ENCODE data around the gene CELSR2.

The CELSR2 gene

DNA sequence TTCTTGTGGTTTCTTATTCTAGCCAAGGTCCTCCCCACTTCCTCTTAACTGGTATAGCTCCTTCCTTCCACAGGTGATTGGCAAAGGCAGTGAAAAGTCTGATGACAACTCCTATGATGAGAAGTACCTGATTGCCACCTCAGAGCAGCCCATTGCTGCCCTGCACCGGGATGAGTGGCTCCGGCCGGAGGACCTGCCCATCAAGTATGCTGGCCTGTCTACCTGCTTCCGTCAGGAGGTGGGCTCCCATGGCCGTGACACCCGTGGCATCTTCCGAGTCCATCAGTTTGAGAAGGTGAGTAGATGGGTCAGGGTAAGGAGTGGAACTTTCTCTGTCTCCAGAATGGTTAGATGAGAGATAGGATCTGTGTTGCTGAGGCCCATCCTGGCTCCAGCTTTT, 14.2 kb upstream of the CELSR2 start:
- no peak for DNase-seq

DNA sequence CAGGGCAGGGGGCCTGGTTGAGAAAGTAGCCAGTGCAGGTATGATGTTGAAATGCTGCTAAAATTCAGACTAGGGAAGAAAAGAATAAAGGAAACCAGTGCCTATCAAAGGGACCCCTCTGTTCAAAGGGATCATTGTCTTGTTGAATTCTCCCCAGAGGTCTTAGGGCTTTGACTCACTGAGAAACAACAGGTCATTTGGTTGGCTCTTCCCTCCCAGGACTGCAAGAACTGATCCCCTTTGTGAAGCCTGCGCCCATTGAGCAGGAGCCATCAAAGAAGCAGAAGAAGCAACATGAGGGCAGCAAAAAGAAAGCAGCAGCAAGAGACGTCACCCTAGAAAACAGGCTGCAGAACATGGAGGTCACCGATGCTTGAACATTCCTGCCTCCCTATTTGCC, 11.8 kb upstream of the CELSR2 start:
- DNase-seq: no peak

DNA sequence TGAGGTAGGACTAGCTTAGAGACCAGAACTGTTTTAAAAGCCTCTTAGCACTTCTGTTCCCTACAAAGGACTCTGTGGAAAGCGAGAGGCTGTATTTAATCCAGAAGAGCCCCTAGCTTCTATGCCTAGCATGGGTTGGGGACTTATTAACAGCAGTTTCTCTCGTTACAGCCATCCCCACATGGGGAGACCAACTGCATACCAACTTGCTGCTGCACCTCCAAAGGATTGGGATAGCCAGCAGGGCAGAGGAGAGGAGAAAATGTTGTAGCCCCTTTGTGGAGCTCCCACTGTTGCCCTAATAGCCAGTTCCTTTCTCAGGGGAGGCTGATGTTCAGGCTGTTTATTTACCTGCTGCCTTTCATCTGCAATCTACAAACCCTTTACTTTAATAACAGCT, 11.0 kb upstream of the CELSR2 start:
- DNase-seq: no peak

DNA sequence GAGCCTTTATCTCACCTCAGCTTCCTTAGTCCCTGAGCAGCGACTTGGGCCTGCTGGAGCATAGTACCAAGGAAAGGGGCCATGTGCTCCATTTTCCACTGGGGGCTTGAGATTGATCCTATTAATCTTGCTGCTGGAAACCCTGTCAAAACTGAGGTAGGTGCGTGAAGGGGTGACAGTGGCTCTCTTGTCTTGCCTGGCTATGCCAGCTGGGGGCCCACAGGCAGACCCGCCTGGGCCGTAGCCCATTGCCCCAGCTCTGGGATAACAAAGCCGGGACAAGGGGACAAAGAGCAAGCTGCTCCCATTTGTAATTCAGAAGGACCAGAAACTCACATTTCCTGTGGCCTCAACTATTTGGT, 10.3 kb upstream of the CELSR2 start:
- DNase-seq: no peak

DNA sequence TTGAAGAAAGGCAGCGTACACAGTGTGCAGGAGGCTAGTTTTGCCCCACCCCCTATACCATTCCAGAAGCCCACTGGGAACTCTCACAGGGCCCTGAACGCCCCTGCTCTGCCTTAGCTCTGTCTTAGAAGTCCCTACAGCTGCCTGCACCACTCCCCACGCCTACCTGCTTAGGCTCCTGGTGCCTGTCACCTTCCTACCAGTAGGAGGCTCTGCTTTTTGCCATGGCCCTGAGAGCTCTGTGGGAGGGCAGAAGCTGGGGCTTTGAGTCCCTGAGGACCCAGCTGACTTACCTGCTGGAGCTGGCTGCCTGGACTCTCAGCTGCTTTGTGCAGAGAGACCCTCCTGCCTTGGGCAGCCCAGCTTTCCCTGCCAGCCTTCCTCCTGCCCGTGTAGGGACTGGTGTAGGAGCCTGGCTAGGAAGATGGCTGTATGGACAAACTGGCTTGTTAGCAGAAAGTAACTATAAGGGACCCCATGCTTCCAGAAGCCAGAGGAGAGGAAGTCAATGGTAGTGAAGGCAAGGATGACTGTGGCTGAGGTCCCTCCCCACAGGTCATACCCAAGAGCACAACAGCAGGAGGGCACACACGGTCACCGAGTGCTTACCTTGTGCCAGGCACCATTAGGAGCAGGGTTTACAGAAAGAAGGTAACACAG, 9.8 kb upstream of the CELSR2 start:
- no peak for DNase-seq

DNA sequence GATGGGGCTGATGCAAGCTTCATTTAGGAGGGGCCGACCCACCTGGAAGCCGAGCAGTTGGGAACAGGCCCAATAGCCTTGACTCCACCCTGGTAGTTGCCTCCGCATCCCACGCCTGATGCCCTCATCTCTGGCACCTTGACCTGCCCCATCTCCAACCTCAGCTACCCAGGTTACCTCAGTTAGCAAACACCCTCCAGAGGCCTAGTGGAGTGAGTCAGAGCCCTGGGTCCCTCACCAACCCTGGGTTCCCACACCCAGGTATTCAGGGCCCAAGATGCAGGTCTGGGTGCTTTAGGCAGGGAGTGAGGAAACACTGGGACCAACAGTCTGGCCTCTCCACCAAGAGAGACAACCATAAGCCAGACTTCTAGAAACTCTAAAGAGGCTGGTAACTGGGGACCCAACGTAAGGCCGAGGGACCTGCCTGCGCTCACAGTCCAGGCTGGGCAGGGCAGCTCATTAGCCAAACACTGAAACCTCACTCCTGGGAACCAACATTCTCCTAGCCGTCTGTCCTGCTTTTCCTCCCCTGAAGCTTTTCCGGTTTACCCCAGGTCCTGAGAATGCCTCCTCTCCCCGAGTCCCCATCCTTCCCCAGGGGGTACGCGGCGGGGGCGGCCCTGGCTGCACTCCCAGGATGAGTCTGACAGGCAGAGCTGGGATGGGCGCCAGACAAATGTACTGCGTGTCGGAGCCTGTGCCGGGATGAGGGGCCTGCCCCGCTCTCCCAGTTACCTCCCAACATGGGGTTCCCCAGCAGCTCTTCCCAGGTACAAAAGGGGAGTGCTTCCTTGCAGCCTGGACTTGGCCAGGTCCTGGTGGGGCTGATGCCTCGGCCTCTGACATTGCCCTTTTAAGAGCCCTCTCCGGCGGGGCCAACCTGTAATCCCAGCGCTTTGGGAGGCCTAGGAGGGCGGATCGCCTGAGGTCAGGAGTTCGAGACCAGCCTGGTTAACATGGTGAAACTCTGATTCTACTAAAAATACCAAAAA, 8.9 kb upstream of the CELSR2 start:
- DNase-seq: no peak

DNA sequence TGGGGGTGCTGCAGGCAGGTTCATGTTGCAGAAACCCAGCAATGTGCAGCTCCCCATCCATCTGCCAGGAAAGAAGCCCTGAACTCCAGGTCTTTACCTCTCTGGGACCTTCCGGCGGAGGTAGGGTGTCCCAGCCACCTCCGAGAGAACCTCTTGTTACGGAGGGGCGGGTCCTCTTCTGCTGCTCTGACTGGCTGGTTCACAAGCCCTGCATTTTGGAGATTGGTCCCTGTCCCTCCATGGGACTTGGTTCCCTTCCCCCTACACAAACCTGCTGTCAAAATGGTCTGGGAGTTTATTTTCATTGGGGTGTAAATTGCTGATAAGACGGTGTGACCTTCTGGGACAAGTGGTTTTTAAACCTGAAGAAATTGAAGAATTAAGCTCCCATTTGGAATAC, 8.0 kb upstream of the CELSR2 start:
- DNase-seq: no peak

DNA sequence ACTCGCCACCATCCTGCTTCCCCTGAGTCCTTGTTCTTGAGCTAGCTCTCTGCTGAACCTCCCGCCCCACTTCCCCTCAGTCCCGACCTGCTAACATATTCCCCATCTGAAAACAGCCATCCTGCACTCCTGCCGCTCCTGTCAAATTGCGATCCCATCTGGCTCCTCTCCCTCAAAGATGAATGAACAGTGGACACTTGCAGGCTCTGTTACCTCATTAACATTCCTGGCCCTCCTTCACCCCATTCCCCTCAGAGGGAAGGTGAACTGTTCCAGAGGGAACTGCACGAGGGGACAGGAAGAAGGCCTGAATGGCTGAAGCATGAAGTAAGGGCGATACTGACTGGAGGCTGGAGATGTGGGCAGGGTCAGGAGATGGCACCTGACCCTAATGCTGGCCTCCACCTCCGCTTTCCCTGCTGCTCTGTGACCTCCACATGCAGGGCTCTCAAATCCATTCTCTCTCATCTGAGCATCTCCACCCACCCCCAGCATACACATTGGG, 7.4 kb upstream of the CELSR2 start:
- DNase-seq: no peak

DNA sequence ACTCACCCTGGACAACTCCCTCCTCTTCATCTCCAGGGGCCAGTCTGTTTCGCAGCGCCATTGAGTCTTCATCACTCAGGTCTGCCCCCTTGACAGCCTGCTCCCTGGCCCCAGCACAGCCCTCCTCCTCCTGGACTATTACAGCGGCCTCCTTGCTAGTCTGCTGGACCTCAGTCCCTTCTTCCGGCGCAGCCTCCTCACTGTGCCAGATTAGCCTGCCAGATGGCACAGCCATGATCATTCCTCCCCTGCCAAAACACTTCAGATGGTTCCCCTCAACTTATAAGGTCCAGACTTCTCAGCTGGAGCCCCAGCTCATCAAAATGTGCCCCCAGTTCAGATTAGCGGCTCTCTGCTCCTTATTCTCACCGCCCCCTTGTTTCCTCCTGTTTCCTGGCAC, 7.0 kb upstream of the CELSR2 start:
- no peak for DNase-seq

DNA sequence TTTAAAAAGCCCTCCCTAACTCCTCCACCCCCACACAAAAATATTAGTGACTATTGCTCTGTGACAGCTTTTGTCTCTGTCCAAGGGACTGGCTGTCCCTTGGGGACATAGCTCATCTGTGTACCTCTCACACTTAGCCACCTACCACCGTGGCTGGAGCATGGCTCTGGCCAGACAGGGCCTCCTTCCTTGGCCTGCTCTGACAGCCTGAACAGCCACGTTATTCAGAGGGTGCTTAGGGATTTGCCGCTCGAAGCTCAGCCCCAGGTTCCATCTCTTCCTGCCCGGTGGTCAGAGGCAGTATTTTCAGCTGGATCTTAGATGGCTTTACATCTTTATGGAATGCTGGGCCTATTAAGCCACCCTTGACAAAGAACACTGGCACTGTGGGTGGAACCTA, 6.1 kb upstream of the CELSR2 start:
- no peak for DNase-seq

DNA sequence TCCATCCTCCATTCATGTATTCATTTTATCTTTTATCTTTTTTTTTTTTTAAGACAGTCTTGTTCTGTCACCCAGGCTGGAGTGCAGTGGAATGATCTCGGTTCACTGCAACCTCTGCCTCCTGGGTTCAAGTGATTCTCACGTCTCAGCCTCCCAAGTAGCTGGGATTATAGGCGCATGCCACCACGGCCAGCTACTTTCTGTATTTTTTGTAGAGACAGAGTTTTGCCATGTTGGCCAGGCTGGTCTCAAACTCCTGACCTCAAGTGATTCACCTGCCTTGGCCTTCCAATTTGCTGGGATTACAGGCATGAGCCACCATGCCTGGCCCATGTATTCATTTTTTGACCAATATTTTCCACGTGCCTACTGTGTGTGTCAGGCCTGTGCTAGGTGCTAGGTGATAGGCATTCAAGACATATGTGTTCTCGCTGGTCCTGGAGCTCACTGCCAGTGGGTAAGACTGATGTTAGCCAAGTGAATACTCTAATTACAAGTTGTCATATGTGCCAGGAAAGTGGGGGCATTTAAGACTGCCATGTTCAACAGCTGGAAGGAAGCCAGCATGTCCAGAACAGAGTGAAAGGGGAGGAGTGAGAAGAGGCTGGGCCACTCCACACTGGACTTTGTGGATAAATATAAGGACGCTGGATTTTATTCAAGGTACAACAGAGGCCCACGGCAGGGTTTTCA, 5.3 kb upstream of the CELSR2 start:
- no peak for DNase-seq

DNA sequence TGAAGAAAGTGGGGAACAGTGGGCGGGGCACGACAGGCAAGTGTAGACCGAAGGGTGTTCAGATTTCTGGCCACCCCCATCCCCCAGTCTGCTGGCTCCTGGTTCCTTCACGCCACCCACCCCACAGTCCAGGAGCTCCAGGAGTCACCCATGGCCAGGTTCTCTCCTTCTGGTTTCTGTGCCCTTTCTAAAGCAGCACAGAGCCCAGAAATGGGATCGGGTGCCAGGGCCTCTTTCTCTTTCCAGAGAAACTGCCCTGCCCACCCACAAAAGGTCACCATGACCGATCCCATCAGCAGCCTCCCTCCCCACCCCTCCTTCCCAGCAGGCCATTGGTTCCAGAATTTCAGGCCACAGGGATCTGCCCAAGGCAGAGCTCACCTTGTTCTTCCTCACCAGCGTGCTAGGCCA, 3.2 kb upstream of the CELSR2 start:
- no peak for DNase-seq

DNA sequence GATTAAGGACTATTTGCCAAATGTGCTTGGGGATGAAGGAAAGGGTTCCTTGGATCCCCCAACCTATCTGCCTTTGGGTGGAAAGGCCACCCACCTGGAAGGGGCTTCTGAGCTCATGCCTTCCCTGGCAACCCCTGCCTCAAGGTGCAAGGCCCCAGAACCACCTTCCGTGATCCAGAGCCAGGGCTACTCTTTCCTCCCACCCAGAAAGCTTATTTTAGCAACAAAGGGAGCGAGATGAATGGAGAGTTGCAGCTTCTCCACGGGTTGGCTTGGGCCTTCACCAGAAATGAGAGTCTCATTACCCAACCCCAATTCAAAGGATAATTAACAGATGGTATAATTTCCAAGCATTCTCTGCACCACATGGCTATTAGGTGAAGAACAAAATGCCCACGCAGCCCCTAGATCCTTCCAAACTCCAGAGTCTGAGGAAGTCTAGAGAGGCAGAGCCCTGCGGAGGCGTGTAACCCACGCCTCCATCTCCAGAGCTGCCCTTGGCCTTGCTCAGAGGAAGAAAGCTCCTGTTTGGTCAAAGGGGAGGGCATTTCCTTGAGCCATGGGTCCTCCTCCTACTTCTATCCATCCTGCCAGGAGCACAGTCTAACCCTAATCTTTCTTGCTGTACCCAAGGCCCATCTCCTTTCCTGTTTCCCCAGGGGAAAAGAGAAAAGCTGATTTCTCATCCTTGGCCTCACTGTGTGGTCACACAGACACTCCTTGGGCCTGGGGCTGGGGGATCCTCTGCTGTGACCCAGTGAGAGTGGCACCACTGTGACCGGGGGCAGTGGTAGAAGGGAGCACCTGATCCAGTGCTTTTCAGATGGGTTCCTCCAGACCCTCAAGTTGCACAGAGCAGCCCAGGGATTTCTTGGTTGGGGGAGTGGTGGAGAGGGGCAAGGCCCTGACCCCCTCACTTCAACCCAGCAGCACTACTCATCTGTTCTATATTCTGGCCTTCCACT, 1.7 kb upstream of the CELSR2 start:
- no peak for DNase-seq

DNA sequence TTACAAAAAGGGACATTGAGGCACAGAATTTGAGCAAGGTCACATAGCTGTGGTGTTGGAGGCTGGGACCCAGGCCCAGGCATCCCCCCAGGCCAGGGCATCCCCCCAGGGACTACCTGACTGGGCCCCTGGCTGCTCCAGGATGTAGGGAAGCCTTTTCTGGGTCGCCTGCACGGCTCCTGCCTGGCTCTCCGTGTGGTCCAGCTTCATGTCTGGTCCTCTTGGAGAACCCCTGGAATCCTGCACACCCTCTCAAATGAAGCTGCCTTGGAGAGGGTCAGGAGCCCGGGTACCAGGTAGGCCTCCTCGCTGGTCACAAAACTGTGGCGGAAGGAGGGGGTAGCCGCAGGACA, 919 bp upstream of the CELSR2 start:
- no peak for DNase-seq

DNA sequence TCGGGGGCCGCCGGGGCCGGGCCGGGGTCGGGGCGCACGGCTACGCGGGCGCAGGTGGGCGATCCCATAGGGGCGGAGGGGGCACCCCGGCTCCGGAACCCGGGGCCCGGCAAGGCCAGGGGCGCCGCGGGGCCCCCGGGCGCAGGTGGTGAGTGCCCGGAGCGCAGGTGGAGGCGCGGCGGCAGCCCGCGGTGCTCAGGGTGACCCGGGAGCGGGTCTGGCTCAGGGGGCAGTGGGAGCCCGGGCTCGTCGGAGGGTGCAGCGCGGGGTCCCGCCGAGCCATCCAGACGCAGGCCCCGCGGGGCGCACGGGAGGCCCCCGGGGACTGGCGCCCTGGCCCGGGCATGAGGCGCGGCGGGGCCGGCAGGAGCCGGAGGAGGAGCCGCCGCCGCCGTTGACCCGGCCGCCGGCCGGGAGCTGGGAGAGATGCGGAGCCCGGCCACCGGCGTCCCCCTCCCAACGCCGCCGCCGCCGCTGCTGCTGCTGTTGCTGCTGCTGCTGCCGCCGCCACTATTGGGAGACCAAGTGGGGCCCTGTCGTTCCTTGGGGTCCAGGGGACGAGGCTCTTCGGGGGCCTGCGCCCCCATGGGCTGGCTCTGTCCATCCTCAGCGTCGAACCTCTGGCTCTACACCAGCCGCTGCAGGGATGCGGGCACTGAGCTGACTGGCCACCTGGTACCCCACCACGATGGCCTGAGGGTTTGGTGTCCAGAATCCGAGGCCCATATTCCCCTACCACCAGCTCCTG, 489 bp downstream of the CELSR2 start:
- DNase-seq: no peak

DNA sequence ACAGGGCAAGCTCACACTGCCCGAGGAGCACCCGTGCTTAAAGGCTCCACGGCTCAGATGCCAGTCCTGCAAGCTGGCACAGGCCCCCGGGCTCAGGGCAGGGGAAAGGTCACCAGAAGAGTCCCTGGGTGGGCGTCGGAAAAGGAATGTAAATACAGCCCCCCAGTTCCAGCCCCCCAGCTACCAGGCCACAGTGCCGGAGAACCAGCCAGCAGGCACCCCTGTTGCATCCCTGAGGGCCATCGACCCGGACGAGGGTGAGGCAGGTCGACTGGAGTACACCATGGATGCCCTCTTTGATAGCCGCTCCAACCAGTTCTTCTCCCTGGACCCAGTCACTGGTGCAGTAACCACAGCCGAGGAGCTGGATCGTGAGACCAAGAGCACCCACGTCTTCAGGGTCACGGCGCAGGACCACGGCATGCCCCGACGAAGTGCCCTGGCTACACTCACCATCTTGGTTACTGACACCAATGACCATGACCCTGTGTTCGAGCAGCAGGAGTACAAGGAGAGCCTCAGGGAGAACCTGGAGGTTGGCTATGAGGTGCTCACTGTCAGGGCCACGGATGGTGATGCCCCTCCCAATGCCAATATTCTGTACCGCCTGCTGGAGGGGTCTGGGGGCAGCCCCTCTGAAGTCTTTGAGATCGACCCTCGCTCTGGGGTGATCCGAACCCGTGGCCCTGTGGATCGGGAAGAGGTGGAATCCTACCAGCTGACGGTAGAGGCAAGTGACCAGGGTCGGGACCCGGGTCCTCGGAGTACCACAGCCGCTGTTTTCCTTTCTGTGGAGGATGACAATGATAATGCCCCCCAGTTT, 1.3 kb downstream of the CELSR2 start:
- DNase-seq: no peak

DNA sequence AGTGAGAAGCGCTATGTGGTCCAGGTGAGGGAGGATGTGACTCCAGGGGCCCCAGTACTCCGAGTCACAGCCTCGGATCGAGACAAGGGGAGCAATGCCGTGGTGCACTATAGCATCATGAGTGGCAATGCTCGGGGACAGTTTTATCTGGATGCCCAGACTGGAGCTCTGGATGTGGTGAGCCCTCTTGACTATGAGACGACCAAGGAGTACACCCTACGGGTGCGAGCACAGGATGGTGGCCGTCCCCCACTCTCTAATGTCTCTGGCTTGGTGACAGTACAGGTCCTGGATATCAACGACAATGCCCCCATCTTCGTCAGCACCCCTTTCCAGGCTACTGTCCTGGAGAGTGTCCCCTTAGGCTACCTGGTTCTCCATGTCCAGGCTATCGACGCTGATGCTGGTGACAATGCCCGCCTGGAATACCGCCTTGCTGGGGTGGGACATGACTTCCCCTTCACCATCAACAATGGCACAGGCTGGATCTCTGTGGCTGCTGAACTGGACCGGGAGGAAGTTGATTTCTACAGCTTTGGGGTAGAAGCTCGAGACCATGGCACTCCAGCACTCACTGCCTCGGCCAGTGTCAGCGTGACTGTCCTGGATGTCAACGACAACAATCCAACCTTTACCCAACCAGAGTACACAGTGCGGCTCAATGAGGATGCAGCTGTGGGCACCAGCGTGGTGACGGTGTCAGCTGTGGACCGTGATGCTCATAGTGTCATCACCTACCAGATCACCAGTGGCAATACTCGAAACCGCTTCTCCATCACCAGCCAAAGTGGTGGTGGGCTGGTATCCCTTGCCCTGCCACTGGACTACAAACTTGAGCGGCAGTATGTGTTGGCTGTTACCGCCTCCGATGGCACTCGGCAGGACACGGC, 2.2 kb downstream of the CELSR2 start:
- DNase-seq: no peak

DNA sequence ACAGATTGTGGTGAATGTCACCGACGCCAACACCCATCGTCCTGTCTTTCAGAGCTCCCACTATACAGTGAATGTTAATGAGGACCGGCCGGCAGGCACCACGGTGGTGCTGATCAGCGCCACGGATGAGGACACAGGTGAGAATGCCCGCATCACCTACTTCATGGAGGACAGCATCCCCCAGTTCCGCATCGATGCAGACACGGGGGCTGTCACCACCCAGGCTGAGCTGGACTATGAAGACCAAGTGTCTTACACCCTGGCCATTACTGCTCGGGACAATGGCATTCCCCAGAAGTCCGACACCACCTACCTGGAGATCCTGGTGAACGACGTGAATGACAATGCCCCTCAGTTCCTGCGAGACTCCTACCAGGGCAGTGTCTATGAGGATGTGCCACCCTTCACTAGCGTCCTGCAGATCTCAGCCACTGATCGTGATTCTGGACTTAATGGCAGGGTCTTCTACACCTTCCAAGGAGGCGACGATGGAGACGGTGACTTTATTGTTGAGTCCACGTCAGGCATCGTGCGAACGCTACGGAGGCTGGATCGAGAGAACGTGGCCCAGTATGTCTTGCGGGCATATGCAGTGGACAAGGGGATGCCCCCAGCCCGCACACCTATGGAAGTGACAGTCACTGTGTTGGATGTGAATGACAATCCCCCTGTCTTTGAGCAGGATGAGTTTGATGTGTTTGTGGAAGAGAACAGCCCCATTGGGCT, 3.0 kb downstream of the CELSR2 start:
- no peak for DNase-seq

Data from DMS79 (cell line).